ENCODE data around the gene ITGB8. TPM values are rescaled to one million over a fixed set of nuclear protein-coding genes. Genes with fewer than 3 reads are reported as not detected.
A peak's percentile ranks its signal among the peaks of the same experiment; 100 is the strongest.

The ITGB8 gene
- total RNA-seq, 1 donor from 2014 or later, result 19.0 TPM

DNA sequence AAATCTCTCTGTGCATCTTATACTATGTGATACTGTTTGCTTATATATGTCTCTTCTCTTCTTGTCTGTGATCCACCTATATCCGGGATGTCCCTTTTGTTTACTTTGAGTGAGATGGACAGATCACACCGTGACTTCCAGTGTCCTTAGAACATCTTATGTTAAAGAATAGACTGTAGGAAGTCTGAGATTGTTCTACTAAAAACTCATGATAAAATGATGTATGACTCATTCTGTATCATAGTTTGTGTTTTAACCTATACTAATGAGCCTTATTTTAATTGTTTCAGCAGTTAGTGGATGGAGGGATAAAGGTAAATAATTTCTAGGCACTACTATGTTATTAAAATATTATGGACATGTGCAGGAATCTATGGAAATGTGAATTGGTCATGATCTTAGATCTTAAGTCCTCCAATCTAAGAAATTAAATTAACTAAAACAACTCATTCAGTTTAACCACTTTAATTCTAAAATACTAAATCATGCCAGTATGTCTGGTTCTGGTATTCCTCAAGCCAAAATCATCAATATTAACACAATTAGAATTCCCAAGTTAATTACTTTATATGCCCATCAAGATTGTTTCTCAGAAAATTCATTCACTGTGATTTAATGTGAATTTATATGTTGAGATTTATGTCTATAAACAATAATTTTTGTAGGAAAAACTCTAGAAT lies 32.0 kb downstream of the ITGB8 start:
- DNase-seq, result no peak
- Mint-ChIP-seq H3K9me3 (ENCODE audit: unreplicated experiment) (no peaks in the 10 kb centered on the region), H3K27ac (ENCODE audit: unreplicated experiment) (no peak overlapping the region), H3K4me1 (ENCODE audit: low read depth, unreplicated experiment) (no peaks in the 10 kb centered on the region), H3K4me3 (ENCODE audit: unreplicated experiment) (no peak overlapping the region), H3K36me3 (ENCODE audit: unreplicated experiment) (no peaks in the 10 kb centered on the region), H3K27me3 (ENCODE audit: unreplicated experiment) (no peaks in the 10 kb centered on the region)
- TF ChIP-seq, protein P1, sequence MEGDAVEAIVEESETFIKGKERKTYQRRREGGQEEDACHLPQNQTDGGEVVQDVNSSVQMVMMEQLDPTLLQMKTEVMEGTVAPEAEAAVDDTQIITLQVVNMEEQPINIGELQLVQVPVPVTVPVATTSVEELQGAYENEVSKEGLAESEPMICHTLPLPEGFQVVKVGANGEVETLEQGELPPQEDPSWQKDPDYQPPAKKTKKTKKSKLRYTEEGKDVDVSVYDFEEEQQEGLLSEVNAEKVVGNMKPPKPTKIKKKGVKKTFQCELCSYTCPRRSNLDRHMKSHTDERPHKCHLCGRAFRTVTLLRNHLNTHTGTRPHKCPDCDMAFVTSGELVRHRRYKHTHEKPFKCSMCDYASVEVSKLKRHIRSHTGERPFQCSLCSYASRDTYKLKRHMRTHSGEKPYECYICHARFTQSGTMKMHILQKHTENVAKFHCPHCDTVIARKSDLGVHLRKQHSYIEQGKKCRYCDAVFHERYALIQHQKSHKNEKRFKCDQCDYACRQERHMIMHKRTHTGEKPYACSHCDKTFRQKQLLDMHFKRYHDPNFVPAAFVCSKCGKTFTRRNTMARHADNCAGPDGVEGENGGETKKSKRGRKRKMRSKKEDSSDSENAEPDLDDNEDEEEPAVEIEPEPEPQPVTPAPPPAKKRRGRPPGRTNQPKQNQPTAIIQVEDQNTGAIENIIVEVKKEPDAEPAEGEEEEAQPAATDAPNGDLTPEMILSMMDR (IDR thresholded peaks at IDR 0.05; ENCODE audit: partially characterized antibody, unreplicated experiment), result no peak

DNA sequence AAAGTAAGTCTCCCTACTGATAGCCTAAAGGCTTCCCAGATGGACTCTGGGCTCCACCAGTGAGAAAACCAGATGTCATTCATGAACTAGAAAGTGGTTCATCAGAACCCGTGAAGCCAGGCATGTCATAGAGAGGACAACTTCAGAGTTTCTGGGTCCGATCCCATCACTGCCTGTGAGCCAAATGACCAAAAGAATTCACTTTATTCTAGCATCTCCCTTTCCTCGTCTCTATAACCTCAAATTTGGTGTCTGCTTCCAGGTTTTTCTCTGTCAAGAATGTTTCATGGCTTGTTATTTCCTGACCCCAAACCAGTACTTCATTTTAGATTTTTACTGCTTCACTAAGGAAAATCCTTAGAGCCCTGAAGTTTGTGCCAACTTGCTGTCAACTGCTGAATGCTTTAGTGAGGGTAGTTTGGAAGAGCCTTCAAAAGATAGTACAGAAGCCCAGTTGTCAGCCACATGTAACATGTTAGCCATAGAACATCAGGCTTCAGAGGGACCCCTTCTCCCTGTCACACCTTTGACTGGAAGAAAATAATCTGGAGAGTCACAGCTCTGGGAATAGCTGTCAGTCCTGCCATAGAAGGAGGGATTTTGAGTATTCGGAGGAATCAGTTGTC lies 34.0 kb downstream of the ITGB8 start:
- no peaks in the 10 kb centered on the region for H3K36me3 Mint-ChIP-seq (ENCODE audit: unreplicated experiment)
- no peak overlapping the region for H3K27ac Mint-ChIP-seq (ENCODE audit: unreplicated experiment)
- H3K9me3 Mint-ChIP-seq (ENCODE audit: unreplicated experiment), result no peaks in the 10 kb centered on the region
- no peak for DNase-seq
- no peak overlapping the region for H3K4me3 Mint-ChIP-seq (ENCODE audit: unreplicated experiment)
- no peaks in the 10 kb centered on the region for H3K4me1 Mint-ChIP-seq (ENCODE audit: low read depth, unreplicated experiment)
- H3K27me3 Mint-ChIP-seq (ENCODE audit: unreplicated experiment), result no peaks in the 10 kb centered on the region
- TF ChIP-seq, protein P1 (IDR thresholded peaks at IDR 0.05; ENCODE audit: partially characterized antibody, unreplicated experiment), result no peak

DNA sequence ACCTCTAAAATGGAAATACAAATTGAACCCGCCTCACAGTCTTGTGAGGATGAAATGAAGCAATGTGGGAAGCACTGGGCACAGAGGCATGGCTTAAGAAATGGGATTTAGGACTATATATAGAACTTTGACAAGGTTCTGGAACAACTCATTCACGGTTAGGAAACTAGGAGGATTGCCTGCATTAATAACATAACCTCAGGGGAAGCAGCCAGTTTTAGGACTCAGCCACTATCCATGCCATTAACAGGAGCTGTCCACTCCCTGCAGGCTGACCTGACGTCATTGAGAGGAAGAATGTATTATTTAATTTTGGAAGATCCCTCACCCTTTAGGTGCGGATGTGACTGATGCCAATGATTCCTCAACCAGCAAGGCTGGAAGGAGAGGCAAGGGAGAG lies 34.8 kb downstream of the ITGB8 start:
- DNase-seq, result no peak
- TF ChIP-seq, protein P1 (IDR thresholded peaks at IDR 0.05; ENCODE audit: partially characterized antibody, unreplicated experiment), result no peak
- Mint-ChIP-seq H3K9me3 (ENCODE audit: unreplicated experiment) (no peaks in the 10 kb centered on the region), H3K36me3 (ENCODE audit: unreplicated experiment) (no peaks in the 10 kb centered on the region), H3K27me3 (ENCODE audit: unreplicated experiment) (no peaks in the 10 kb centered on the region), H3K27ac (ENCODE audit: unreplicated experiment) (no peak overlapping the region), H3K4me3 (ENCODE audit: unreplicated experiment) (no peak overlapping the region), H3K4me1 (ENCODE audit: low read depth, unreplicated experiment) (no peaks in the 10 kb centered on the region)

DNA sequence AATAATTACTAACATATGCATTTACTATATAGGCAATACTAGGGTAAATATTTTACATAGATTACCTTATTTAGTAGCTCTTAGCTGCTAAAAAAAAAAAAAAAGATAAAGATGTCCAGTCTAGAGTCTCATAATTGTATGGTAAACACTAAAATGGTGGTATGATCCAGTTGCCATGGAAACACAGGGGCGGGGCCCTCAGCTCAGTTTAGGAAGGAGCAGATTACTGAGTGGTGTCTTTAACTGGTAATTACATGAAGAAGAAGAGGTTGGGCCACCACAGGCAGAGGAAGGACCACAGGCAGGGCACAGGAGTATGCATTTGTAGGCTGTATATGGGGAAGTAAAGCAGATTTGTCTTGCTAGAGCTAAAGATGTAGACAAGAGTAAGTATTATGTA lies 43.7 kb downstream of the ITGB8 start:
- H3K36me3 Mint-ChIP-seq (ENCODE audit: unreplicated experiment), result no peaks in the 10 kb centered on the region
- TF ChIP-seq, protein P1 (IDR thresholded peaks at IDR 0.05; ENCODE audit: partially characterized antibody, unreplicated experiment), result no peak
- H3K4me3 Mint-ChIP-seq (ENCODE audit: unreplicated experiment), result no peak overlapping the region
- no peak overlapping the region for H3K27ac Mint-ChIP-seq (ENCODE audit: unreplicated experiment)
- H3K27me3 Mint-ChIP-seq (ENCODE audit: unreplicated experiment), result no peaks in the 10 kb centered on the region
- peak; percentile 16 for DNase-seq
- peaks cover 3% of the 10 kb centered on the region for H3K4me1 Mint-ChIP-seq (ENCODE audit: low read depth, unreplicated experiment)
- H3K9me3 Mint-ChIP-seq (ENCODE audit: unreplicated experiment), result no peaks in the 10 kb centered on the region

DNA sequence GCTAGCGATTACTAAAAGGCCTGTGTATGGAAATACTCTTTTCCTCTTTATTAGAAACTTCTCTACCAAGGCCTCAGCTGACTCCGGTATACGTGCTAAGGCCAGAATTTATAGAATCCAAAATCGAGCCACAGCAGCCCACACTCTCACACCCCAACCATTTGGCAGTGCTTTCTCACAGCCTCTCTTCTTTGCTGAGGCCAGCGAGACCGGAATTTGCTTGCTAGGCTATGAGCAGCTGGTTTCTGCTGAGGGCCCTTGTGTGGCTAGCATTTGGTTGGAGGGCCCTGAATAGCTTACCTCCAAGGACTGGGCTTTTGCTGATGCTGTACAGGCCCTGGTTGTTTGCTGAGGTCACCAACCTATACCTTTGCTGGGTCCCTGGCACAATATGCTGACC lies 46.1 kb downstream of the ITGB8 start:
- H3K27me3 Mint-ChIP-seq (ENCODE audit: unreplicated experiment), result no peaks in the 10 kb centered on the region
- DNase-seq, result no peak
- H3K9me3 Mint-ChIP-seq (ENCODE audit: unreplicated experiment), result no peaks in the 10 kb centered on the region
- H3K27ac Mint-ChIP-seq (ENCODE audit: unreplicated experiment), result no peak overlapping the region
- no peak overlapping the region for H3K4me3 Mint-ChIP-seq (ENCODE audit: unreplicated experiment)
- peaks cover 3% of the 10 kb centered on the region for H3K4me1 Mint-ChIP-seq (ENCODE audit: low read depth, unreplicated experiment)
- TF ChIP-seq, protein P1 (IDR thresholded peaks at IDR 0.05; ENCODE audit: partially characterized antibody, unreplicated experiment), result no peak
- H3K36me3 Mint-ChIP-seq (ENCODE audit: unreplicated experiment), result no peaks in the 10 kb centered on the region

Data from glutamatergic neuron (in vitro differentiated cells).